HG03378 (cell line): ENCODE results near the gene MCM3AP.
A peak's percentile ranks its signal among the peaks of the same experiment; 100 is the strongest.
"Not testable (repeated sequence)": the region's sequence is repeated elsewhere in the genome, so short reads cannot be mapped to it uniquely, and the experiment has no call there.

Experiments used
- ATAC-seq: cut with Tn5 transposase; IDR thresholded peaks from one replicate; pipeline ENCODE4 v1.9.1; 2021; ENCODE audit warnings: mild to moderate bottlenecking, moderate library complexity; ENCODE audit not compliant: unreplicated experiment

The MCM3AP gene

DNA sequence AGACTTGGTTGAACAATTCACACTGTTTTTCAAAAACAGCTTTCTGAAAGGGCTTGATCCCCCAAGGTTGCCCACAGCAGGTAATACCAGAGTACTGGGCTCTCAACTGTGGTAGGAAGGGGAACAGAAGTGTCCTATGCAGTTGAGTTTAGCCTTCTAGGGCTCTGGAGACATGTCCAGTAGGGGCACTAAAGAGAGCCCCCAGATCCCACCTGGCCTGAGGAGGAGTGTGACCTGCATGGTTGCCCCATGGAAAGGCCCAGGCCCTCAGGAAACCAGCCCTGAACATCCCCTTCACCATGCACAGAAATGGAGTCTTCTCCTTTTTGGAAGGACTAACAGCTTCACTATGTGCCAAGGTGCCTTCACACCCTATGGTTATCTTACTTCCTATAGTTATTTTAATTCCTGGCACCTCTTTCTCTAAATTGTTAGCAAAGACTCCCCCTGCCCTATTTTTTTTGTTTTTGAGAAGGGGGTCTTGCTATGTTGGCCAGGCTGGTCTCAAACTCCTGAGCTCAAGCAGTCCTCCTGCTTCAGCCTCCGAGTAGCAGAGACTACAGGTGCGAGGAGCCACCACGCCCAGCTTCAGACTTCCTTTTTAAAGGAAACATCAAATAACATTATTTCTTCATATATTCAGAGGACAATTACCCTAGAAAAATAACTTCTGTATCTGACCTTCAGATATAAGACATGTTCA, 40.0 kb downstream of the MCM3AP start:
- no peak for ATAC-seq

DNA sequence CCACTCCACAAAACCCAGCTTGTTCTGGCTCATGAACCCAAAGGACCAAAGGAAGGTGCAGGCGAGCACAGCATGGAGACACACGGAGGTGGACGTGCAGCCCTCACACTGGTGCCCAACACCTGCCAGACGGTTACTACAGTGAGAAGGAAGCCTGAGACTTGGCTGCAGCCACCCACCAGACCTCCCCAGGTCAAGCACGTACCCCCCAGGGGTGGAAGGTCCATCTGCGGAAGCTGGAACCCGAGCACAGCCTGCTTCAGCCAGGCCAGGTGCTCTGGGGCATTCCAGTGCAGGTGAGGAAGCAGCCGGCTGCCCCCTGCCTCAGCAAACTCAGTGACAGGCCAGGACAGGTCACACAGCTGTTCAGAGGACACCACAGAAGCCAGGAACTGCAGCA, 40.8 kb downstream of the MCM3AP start:
- ATAC-seq, result no peak

DNA sequence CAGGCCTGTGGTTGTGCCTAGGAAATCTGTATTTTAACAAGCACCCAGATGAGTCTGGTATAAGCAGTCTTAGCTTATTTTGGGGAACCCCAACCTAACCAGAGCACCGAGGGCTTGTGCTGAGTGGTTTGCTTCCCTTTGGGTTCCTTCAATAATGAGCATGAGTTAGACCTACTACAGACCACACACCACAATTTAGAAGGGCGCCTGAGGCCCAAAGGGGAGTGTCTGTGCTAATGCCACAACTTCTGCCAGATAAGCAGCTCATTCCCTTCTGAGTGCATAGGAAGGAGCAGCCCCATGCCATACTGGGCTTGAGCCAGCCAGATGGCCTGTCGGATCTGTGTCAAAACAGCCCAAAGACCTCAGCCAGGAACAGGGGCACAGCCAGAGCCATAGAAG, 41.5 kb downstream of the MCM3AP start:
- ATAC-seq, result no peak

DNA sequence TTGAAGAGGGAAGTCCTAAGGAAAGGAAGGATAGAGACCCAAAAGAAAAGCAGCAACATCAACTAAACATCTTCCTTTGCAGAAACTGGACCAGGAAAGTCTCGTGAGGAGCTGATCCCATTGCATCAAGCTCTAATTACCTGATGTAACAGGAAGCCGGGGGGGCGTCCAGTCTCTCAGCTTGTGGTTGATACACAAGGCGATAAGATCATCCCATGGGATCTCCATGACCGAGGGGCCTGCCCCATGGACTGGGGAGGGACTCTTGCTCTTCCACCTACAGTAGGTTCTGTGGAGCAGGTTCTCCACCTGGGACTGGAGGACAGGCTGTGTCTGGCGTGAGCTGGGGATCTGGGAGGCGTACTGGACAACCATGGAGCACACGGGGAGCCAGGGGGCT, 42.1 kb downstream of the MCM3AP start:
- no peak for ATAC-seq

DNA sequence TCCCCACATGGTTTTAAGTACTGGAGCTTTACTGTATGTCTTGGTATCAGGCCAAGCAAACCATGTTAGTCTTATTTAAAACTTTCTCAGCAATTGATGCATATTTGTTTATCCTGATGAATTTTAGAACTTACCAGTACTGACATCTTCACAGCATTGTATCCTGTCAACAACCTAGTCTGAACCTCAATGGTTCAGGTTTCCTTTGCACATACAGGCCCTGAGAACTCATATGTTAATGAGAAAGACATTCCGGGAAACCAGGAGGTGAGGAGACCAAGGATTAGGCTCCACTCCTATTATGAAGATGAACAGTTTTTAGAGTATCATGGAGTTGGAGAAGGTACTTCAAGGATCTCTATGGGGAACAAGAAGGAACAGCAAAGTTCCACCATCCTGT, 43.8 kb downstream of the MCM3AP start:
- ATAC-seq, result not testable (repeated sequence)

DNA sequence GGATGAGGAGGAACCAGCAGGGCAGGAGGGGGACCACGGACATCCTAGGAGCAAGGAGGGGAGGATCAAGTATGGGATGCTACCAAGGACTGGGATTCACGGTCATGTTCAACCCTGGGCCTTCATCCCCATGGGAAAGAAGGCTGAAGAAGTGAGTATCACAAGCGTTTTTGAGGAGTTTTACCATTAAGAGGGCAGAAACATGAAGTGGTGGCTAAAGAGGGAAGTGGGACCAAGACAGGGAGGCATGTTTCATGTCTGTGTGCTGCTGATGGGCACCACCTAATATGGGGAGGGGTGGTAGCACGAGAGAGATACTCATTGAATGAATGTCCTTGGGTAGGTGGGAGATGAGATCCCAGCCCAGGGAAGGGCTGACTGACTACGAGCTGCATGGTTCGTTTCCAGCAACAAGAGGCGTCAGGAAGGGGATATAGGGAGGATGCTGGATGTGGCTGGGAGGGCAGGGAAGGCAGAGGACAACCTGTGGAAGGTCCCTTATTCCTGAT, 45.5 kb downstream of the MCM3AP start:
- no peak for ATAC-seq

DNA sequence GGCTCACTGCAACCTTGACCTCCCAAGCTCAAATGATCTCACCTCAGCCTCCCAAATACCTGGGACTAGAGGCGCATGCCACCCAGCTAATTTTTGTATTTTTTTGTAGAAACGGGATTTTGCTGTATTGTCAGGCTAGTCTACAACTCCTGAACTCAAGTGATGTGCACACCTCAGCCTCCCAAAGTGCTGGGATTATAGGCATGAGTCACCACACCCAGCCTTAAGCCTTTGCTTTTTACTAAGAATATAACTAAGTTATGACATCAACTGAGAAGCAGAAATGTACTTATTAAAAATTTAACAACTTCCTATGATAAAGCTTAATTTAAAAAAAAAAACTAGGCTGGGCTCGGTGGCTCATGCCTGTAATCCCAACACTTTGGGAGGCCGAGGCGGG, 47.9 kb downstream of the MCM3AP start:
- no peak for ATAC-seq

DNA sequence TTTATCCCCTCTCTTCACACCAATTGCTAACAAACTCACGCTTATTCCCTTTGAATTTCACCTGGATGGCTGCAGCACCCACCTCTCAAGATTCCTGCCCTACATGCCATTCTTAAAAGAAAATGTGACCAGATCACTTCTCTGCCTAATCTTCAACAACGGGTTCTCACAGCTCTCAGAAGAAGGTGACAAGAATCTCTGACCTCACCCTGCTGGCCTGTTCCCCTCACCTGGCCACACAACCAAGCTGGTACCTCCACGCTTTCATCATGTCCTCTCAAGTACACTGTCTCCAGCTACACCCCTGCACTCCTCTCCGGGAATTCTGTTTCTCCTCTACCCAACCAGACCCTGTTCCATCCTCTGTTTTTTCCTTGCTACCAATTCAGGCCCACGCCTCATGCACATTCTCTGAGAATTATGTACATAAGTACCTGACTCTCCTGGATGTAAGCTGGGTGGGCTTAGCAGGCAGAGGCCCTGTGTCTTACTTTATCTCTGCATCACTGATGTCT, 50.9 kb downstream of the MCM3AP start:
- ATAC-seq, result no peak

DNA sequence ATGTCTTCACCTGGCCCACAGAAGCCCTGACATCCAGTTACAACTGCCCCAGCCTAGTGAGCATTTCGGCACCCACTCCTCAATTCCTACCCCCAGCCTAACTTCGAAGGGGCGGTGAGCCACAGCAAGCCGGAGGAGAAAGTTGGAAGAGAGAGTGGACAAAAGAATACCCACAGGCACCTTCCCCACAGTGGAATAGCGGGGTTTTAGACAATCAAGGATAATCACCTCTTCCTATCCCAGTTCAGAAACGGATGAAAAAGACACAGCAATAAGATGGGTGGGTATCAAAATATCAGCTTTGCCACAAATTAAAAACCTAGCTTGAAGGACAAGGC, 55.5 kb downstream of the MCM3AP start:
- ATAC-seq, result no peak

DNA sequence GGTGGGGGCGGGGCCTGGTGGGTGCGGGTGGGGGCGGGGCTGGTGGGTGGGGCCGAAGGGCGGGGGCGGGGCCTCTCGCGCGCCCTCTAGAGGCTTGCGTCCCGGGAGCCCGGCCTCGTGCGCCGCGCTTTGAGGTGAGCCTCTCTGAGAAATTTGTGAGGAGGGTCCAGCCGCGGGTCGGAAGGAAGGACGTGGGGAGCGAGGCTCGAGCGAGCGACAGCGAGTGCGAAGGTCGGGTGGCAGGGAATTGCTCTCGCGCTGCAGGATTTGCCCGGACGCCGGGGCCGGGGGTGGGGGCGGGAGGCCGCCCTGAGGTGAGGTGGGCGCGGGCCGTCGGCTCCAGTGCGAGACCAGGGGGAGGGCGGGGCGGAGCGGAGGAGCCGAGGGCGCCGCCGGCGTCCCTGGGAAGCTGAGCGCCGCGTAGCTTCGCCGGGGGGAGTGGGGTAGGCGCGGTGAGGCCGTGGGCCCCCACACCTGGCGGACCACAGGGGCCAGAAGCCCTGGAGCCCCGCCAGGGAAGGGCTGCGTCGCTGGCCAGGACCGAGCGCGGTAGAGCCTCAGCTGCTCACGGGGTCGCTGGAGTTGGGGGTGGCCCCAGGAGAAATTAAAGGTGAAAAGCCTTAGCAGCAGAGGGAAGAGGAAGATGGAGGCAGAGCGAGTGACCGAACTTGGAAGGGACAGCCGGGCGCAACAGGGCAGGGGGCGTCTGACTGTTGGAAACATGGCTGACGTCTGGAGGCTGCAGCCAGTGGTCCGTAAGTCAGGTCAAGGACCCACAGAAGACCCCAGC, 56.1 kb downstream of the MCM3AP start:
- no peak for ATAC-seq

DNA sequence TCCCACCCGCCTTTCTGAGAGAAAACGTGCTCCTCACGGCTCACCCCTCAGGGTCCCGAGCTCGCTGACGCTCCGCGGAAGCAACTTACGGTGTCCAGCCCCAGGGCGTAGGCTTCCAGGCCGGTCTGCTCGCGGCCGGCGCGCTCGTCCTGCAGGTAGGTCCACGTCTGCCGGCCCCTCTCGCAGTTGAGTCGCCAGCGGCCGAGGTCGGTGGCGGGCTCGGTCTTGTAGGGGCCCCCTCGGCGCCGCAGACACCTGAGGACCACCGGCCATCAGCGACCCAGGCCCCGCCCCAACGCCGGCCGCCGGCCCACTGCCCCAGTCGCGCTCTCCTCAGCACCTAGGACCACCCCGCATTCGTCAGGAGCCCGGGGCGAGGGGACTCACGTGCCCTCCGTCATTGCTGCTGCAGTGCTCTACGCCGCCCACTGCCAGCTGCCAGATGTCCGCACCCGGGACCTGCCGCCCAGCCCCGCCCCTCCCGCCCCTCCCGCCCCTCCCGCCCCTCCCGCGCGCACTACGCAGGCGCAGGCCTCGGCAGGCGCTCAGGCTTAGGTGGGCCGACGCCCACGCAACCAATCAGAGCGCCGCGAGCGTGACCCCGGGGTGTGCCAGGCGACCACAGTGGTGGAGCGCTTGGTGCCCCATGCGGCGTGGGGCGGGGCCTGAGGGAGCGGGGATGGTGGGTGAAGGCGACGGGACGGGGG, 56.9 kb downstream of the MCM3AP start, which contains the start of gene LSS:
LSS (minus strand) TSS at position 430 of the 707 bp plus-strand sequence; CDS start at position 401, 29 bp downstream.
- peak; percentile 48 for ATAC-seq

DNA sequence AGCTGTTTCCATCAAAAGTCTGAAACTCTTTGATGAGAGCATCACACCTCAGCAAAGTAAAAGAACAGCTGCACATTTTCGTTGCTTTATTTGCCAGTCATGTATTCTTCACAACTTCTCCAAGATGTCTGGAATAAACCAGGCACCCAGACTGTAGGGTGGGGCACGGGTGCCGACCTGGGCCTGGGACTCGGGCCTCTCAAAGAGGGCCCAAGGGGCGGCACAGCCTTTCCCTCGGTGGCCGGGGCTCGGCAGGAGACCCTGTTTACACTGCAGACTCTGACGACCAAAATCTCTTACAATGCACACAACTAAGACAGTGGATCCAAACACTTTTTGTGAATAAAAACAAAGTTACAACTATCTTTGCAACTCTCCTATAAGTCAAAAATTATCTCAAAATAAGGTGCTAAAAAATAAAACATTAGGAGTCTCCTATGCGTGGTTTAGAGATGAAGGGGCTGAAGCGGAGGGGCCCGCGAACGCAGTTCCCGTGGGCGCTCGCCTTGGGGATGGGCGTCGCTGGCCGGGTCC, 57.5 kb downstream of the MCM3AP start:
- ATAC-seq, result no peak

DNA sequence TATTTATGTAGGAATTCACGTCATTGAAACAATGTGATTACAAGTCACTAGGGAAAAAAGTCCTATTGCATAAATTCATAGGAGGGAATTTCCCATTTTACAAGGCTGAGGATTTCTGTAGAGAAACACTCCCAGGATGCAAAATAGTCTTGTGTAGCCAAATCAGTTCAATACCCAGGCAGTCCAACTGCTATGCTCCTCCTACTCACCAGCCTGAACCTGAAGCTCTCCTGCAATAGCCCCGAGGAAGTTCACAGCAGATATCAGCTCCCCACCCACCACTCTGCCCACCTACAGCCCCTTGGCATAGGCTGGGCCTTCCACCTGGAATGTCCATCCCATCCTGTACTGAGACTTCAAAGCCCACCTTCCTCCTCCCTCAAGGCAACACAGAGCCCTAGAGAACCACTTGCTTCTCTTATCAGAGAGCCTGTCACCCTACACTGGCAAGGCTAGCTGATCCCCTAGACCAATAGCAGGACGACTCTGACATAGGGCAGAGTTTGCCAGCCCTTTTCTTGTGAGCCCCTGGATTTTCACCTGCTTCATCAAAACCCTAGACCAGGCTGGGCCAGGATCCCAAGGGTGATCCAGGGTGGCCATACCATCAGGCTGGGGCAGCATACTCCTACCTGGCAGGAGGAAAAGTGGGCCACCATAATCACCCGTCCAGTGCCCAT, 58.4 kb downstream of the MCM3AP start:
- ATAC-seq, result no peak

DNA sequence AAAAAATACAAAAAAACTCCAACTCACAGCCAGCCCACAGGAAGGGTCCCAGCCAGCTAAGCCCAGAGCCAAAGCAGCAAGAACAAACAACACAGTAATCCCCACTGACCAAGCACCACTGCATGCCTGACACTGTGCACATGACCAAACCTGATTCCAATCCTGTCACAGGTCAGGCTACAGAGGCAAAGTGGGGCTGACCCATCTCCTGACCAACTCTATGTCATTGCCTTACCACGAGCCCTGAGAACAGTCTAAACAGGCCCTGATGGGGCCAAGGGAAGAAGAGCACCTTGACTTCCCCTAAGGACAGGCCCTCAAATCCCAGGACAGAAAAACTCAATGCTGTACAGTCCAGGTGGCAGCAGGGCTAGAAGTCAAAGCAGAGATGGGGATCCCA, 59.3 kb downstream of the MCM3AP start:
- ATAC-seq, result no peak

DNA sequence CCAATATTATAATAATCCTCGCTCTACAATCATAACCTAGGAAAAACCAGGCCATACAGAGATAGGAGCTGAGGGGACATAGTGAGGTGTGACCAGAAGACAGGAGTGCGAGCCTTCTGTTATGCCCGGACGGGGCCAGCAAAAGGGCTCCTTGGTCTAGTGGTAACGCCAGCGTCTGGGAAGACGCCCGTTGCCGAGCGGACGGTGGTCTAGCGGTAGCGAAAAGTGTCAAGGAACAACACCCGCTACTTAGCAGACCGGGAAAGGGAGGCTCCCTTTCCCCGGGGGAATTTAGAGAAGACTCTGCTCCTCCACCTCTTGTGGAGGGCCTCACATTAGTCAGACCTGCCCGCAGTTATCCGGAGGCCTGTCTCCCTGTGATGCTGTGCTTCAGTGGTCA, 61.8 kb downstream of the MCM3AP start:
- not testable (repeated sequence) for ATAC-seq

DNA sequence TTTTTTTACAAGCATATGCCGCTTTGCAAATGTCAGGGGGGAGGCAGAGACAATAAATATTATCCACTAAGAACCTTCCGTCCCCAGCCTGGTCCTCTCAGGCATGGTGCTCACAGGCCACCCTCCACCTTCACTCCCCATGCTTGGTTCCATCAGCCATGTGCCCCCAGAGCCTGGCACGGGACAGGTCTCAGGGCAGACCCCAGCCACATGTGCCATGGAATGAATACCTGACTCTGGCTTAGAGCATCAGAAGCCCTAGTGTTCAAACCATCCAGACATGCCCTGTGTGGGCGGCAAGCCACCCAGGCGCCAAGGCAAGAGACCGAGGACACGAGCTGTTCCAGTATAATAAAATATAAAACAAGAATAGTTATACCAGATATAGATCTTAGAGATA, 62.2 kb downstream of the MCM3AP start:
- ATAC-seq, result no peak

DNA sequence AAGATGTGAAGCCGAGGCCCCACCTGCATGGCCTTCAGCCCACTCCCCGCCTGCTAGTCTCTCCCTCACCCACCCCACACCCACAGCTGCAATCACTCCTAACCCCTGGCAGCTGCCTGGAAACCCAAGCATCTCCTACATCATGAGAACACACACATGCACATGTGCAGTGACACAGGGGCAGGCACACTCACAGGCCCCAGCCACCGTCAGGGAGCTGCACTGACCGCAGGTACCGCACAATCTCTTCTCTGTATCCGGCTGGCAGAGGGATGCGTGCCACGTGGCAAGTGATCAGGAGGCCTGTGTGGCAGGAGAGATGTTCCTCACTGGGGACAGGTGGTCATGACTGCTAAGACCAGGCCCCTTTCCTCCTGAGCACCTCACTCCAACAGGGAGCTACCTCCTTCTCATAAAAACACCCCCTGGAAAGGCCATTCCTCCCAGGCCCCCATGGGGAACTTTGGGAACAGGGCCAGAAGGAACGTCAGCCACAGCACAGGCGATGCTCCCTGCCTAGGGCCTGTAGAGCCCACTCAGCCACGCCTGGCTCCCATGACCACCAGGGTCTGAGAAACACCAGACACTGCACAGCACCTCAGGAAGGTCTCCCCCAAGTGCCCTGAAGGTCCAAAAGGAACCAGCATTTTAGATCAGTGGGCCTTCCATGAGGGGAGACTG, 62.8 kb downstream of the MCM3AP start:
- no peak for ATAC-seq

DNA sequence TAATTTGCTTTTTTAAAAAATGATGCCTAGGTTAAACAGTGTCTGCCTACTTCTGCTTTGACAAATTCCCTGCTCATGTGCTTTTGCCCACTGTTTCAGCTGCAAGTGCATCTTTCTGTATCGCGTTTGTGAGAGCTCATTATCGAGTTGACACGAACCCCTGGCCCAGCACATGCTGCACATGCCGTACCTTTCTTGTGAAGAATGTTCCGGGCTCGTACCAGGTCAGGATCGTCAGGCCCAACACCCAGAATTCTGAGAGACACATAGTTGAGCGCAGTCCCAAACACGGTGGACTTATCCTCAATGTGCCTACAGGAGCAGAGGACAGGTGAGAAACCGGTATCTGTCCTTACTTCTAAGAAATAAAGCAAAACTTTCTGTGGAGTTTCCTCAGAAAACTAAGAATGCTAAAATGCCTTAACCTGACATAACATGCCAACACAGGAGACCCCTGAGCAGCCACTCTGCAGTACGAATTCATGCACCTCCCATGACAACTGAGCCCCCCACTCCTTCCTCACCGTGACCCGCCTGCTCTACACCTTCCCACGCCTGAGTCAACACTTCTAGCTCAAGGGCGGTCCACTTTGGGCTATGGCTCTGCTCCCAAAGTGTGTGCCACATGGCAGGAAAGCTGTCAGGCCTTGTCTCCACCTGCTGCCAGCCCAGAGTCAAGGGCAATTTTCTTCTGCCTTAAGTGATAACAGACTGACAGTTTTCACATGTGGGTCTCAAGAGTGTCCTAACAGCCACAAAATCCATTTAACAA, 63.6 kb downstream of the MCM3AP start:
- ATAC-seq, result no peak

DNA sequence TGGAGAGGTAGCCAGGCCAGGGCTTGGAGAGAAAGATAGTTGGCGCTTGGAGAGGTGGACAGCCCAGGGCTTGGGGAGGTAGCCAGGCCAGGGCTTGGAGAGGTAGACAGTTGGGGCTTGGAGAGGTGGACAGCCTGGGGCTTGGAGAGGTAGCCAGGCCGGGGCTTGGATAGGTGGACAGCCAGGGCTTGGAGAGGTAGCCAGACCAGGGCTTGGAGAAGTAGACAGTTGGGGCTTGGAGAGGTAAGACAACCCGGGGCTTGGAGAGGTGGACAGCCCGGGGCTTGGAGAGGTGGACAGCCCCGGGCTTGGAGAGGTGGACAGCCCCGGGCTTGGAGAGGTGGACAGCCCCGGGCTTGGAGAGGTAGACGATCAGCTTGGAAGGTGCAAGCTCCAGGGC, 64.6 kb downstream of the MCM3AP start:
- no peak for ATAC-seq
